ENCODE measurements around the gene CFI. TPM values are rescaled to one million over a fixed set of nuclear protein-coding genes. Genes with fewer than 3 reads are reported as not detected.

CFI gene
- total RNA-seq, 2 donors from 2014 or later, result 12.6 to 30.4 TPM

GRCh38 chr4:109836985-109837384 lies 35.2 kb upstream of the CFI start:
- Histone ChIP-seq H3K27ac (no peak overlapping the region), H3K4me1 (no peaks in the 10 kb centered on the region), H3K9me3 (no peaks in the 10 kb centered on the region), H3K4me3 (no peak overlapping the region), H3K36me3 (no peaks in the 10 kb centered on the region), H3K27me3 (no peaks in the 10 kb centered on the region)
- DNase-seq (ENCODE audit: low spot score), result no peak
- TF ChIP-seq CTCF (IDR thresholded peaks at IDR 0.05), result no peak

GRCh38 chr4:109833756-109834155 lies 32.0 kb upstream of the CFI start:
- no peak overlapping the region for H3K4me3 ChIP-seq
- no peak for TF ChIP-seq CTCF (IDR thresholded peaks at IDR 0.05)
- DNase-seq (ENCODE audit: low spot score), result no peak
- H3K36me3 ChIP-seq, result no peaks in the 10 kb centered on the region
- no peaks in the 10 kb centered on the region for H3K9me3 ChIP-seq
- H3K4me1 ChIP-seq, result no peaks in the 10 kb centered on the region
- no peaks in the 10 kb centered on the region for H3K27me3 ChIP-seq
- H3K27ac ChIP-seq, result no peak overlapping the region

- no peak within 1 kb of the TSS for H3K27ac ChIP-seq
- peaks cover 23% of the 10 kb centered on the region for H3K36me3 ChIP-seq
- H3K27me3 ChIP-seq, result no peaks in the 10 kb centered on the region
- no peak for TF ChIP-seq CTCF (IDR thresholded peaks at IDR 0.05)
- DNase-seq (ENCODE audit: low spot score), result no peak
- H3K4me3 ChIP-seq, result no peak within 1 kb of the TSS
- no peaks in the 10 kb centered on the region for H3K9me3 ChIP-seq
- H3K4me1 ChIP-seq, result no peaks in the 10 kb centered on the region
These were observed 25.9 kb upstream of the CFI start, which contains the start of gene RRH for GRCh38 chr4:109827672-109828071. RRH (plus strand) TSS chr4:109827972; CDS start chr4:109828028, 56 bp downstream.

GRCh38 chr4:109826719-109827118 lies 24.9 kb upstream of the CFI start:
- H3K36me3 ChIP-seq, result peaks cover 29% of the 10 kb centered on the region
- no peak for DNase-seq (ENCODE audit: low spot score)
- TF ChIP-seq CTCF (IDR thresholded peaks at IDR 0.05), result peak in 1 of 2 donors; percentile 63
- H3K9me3 ChIP-seq, result no peaks in the 10 kb centered on the region
- no peaks in the 10 kb centered on the region for H3K27me3 ChIP-seq
- no peaks in the 10 kb centered on the region for H3K4me1 ChIP-seq
- H3K4me3 ChIP-seq, result no peak overlapping the region
- no peak overlapping the region for H3K27ac ChIP-seq

- DNase-seq (ENCODE audit: low spot score), result no peak
- H3K27ac ChIP-seq, result no peak overlapping the region
- H3K4me1 ChIP-seq, result peaks cover 0 to 10% of the 10 kb centered on the region in 2 donors
- no peak overlapping the region for H3K4me3 ChIP-seq
- H3K9me3 ChIP-seq, result no peaks in the 10 kb centered on the region
- peaks cover 41% of the 10 kb centered on the region for H3K36me3 ChIP-seq
- H3K27me3 ChIP-seq, result no peaks in the 10 kb centered on the region
- no peak for TF ChIP-seq CTCF (IDR thresholded peaks at IDR 0.05)
These were observed 19.4 kb upstream of the CFI start for GRCh38 chr4:109821185-109821584.

GRCh38 chr4:109820563-109820962 lies 18.8 kb upstream of the CFI start:
- no peaks in the 10 kb centered on the region for H3K9me3 ChIP-seq
- no peaks in the 10 kb centered on the region for H3K27me3 ChIP-seq
- H3K27ac ChIP-seq, result no peak overlapping the region
- peaks cover 39% of the 10 kb centered on the region for H3K36me3 ChIP-seq
- no peak overlapping the region for H3K4me3 ChIP-seq
- no peak for DNase-seq (ENCODE audit: low spot score)
- TF ChIP-seq CTCF (IDR thresholded peaks at IDR 0.05), result no peak
- H3K4me1 ChIP-seq, result peaks cover 0 to 14% of the 10 kb centered on the region in 2 donors

Data from right atrium auricular region (tissue), 2 donors.